NCI-H82 treated with DMSO at 0.1 percent for 48 hours (cell line): ENCODE results near the gene SGPP2.
"Not testable (repeated sequence)": the region's sequence is repeated elsewhere in the genome, so short reads cannot be mapped to it uniquely, and the experiment has no call there.

Source experiments
- DNase-seq: peaks from one replicate; lab custom pipeline; 2025; ENCODE audit not compliant: unreplicated experiment; lab: John Stamatoyannopoulos, UW

The SGPP2 gene

GRCh38 chr2:222424276-222424728 is at the start of gene SGPP2:
TSS of gene SGPP2 (plus strand) at chr2:222424543. CDS start at chr2:222424603, 60 bp downstream.
- no peak for DNase-seq

GRCh38 chr2:222375798-222376197 is 48.5 kb upstream of the SGPP2 start:
- DNase-seq, result no peak

- DNase-seq, result no peak
Observed at GRCh38 chr2:222380456-222380855, 43.9 kb upstream of the SGPP2 start.

GRCh38 chr2:222381566-222381965 is 42.8 kb upstream of the SGPP2 start:
- no peak for DNase-seq

GRCh38 chr2:222383255-222383654 is 41.1 kb upstream of the SGPP2 start:
- DNase-seq, result no peak

- DNase-seq, result no peak
Observed at GRCh38 chr2:222391743-222392285, 32.5 kb upstream of the SGPP2 start.

GRCh38 chr2:222393733-222394267 is 30.5 kb upstream of the SGPP2 start:
- no peak for DNase-seq

GRCh38 chr2:222398446-222398885 is 25.9 kb upstream of the SGPP2 start:
- DNase-seq, result no peak

- DNase-seq, result no peak
Observed at GRCh38 chr2:222399038-222399783, 25.1 kb upstream of the SGPP2 start.

GRCh38 chr2:222404151-222404905 is 20.0 kb upstream of the SGPP2 start:
- DNase-seq, result no peak

- no peak for DNase-seq
Observed at GRCh38 chr2:222408684-222409083, 15.7 kb upstream of the SGPP2 start.

GRCh38 chr2:222410534-222410933 is 13.8 kb upstream of the SGPP2 start:
- no peak for DNase-seq

GRCh38 chr2:222412334-222412733 is 12.0 kb upstream of the SGPP2 start:
- DNase-seq, result not testable (repeated sequence)

GRCh38 chr2:222413295-222413911 is 10.9 kb upstream of the SGPP2 start:
- DNase-seq, result no peak

GRCh38 chr2:222418739-222419138 is 5.6 kb upstream of the SGPP2 start:
- DNase-seq, result no peak

- no peak for DNase-seq
Observed at GRCh38 chr2:222420508-222420907, 3.8 kb upstream of the SGPP2 start.

GRCh38 chr2:222421626-222422025 is 2.7 kb upstream of the SGPP2 start:
- DNase-seq, result no peak

- no peak for DNase-seq
Observed at GRCh38 chr2:222423186-222423585, 1.2 kb upstream of the SGPP2 start.

GRCh38 chr2:222423632-222424275 is 589 bp upstream of the SGPP2 start:
- DNase-seq, result no peak

GRCh38 chr2:222424729-222425671 is 657 bp downstream of the SGPP2 start:
- no peak for DNase-seq
